Measurements from ENCODE around the gene DLG1. TPM values are rescaled to one million over a fixed set of nuclear protein-coding genes. Genes with fewer than 3 reads are reported as not detected.

Gene DLG1
- total RNA-seq, 2 donors from 2014 or later: 59.0 to 98.2 TPM

DNA sequence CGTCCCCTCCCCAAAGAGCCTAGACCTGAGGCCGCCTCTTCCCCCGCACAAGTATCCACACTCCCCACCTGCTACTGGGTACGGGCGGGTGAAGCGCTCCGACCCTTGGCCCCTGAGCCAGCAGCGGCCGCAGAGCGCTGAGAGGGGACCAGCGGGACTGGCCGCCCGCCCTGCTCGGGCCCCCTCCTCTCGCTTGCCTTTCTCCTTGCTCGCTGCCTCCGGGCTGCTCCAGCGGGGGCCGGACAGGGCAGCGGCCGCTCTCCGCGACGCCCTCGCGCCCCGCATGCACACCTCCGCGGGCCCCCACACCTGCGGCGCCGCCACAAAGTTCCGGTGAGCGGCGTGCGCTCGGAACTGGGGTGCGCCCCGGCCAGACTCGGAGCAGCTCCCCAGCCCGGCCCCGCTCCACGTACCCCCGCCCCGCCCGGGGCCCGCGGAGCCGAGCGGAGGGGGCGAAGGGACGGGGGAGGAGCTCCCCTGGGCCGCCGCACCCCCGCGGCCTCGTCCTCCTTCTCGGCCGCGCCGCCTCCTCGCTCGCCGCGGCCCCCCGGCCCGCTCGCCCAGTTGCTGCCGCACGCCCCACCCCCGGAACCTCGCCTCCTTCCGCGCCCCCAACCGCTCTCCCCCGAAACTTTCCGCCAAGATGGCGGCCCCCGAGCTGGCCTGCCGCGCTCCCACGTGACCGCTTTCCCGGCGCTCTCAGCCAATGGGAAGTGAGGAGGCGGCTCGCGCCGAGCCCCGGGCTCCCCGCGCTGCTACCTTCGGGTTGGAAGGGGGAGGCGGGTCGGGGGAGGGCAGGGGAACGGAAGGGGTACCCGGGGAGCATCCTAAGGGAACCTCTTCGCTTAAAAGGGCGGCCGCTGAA, 704 bp downstream of the DLG1 start:
- TF ChIP-seq, protein P1, sequence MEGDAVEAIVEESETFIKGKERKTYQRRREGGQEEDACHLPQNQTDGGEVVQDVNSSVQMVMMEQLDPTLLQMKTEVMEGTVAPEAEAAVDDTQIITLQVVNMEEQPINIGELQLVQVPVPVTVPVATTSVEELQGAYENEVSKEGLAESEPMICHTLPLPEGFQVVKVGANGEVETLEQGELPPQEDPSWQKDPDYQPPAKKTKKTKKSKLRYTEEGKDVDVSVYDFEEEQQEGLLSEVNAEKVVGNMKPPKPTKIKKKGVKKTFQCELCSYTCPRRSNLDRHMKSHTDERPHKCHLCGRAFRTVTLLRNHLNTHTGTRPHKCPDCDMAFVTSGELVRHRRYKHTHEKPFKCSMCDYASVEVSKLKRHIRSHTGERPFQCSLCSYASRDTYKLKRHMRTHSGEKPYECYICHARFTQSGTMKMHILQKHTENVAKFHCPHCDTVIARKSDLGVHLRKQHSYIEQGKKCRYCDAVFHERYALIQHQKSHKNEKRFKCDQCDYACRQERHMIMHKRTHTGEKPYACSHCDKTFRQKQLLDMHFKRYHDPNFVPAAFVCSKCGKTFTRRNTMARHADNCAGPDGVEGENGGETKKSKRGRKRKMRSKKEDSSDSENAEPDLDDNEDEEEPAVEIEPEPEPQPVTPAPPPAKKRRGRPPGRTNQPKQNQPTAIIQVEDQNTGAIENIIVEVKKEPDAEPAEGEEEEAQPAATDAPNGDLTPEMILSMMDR (IDR thresholded peaks at IDR 0.05): no peak
- TF ChIP-seq POLR2AphosphoS5 (IDR thresholded peaks at IDR 0.05): peak; percentile 45
- peak; percentile 28 for TF ChIP-seq POLR2A (IDR thresholded peaks at IDR 0.05)
- DNase-seq (ENCODE audit: low spot score): peak; percentile 89
- no peaks in the 10 kb centered on the region for H3K9me3 ChIP-seq
- intact Hi-C loops (cut with DNase I): loop anchor here (5.0 to 10.0 kb wide), 3 partner anchors 55 to 260 kb away; partner anchors contain the start of gene BDH1
- 1% methylated on average over 87 of the region's 100 CpGs for WGBS
- H3K27ac ChIP-seq: peak overlapping the region; percentile 91 to 92
- no peaks in the 10 kb centered on the region for H3K4me1 ChIP-seq (replicated peaks)
- H3K36me3 ChIP-seq: no peaks in the 10 kb centered on the region
- H3K4me3 ChIP-seq: peak overlapping the region; percentile 76 to 97
- H3K27me3 ChIP-seq (replicated peaks; ENCODE audit: insufficient read depth): no peaks in the 10 kb centered on the region

DNA sequence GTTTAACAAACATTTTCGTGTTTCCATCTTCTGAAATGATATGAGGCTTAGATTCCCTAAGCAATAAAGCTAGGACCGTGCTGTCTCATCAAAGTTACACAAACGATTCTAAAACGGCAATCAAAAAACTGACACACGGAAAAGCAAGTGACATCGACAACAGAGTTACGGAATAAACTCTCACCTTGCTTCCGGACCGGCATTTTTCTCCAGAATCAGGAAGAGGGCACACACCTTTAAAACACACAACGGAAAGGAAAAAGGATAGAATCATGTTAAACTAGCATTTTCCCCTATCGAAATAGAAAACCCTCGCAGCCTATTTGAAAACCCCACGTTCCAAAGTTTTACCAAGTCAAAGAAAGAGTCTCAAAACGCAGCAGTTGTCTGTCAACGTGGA, 1.4 kb downstream of the DLG1 start:
- H3K9me3 ChIP-seq: no peaks in the 10 kb centered on the region
- TF ChIP-seq, protein P1 (IDR thresholded peaks at IDR 0.05): no peak
- TF ChIP-seq POLR2AphosphoS5 (IDR thresholded peaks at IDR 0.05) (no peak), POLR2A (IDR thresholded peaks at IDR 0.05) (no peak)
- peak; percentile 7 for DNase-seq (ENCODE audit: low spot score)
- H3K4me1 ChIP-seq (replicated peaks): no peaks in the 10 kb centered on the region
- no peaks in the 10 kb centered on the region for H3K27me3 ChIP-seq (replicated peaks; ENCODE audit: insufficient read depth)
- H3K4me3 ChIP-seq: peak overlapping the region; percentile 76 to 97
- intact Hi-C loops (cut with DNase I): loop anchor here (5.0 to 10.0 kb wide), 3 partner anchors 55 to 260 kb away; partner anchors contain the start of gene BDH1
- peak overlapping the region; percentile 91 to 92 for H3K27ac ChIP-seq
- under 1% methylated on average over 15 of the region's 15 CpGs for WGBS
- no peaks in the 10 kb centered on the region for H3K36me3 ChIP-seq

DNA sequence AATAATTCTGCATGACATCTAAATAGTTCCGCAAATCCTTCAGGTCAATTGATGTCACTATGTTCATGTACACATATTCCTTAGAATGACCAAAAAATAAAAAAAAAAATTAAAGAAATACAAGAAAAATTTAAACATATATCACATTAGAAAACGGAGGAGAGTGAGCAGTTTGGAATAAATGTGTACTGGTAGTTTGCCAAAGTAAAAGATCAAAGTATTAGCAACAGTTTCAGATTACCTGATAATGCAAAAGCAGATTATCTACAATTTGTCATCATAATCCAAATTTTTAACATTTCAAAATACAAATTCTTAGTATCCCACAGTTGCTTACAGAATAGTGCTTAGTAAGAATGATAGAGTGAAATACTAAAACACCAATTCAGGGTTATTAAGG, 1.9 kb downstream of the DLG1 start:
- Histone ChIP-seq H3K9me3 (no peaks in the 10 kb centered on the region), H3K36me3 (no peaks in the 10 kb centered on the region), H3K27me3 (replicated peaks; ENCODE audit: insufficient read depth) (no peaks in the 10 kb centered on the region), H3K27ac (no peak overlapping the region), H3K4me3 (peak overlapping the region in 1 of 2 donors; percentile 76), H3K4me1 (replicated peaks) (no peaks in the 10 kb centered on the region)
- intact Hi-C loops (cut with DNase I): loop anchor here (5.0 to 10.0 kb wide), 3 partner anchors 56 to 261 kb away; partner anchors contain the start of gene BDH1
- TF ChIP-seq POLR2AphosphoS5 (IDR thresholded peaks at IDR 0.05) (no peak), POLR2A (IDR thresholded peaks at IDR 0.05) (no peak)
- TF ChIP-seq, protein P1 (IDR thresholded peaks at IDR 0.05): no peak
- WGBS: 52% methylated on average over 2 of the region's 2 CpGs
- no peak for DNase-seq (ENCODE audit: low spot score)

DNA sequence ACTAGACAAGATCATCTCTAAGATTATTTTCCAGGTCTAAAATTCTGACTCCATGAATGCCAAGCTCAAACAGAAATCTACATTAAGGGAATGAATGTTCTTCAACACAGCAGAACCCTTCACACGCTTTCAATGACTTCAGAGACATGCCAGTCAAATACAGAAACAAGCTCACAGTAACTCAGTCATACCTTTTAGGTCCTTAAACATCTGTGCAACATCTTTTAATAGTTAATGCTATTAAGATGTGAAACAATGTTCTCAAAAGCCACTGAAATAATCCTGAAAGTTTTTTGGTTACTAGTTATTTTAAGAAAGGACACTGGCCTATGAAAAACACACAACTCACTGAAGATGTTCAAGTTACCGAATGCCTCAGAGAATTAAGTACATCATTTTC, 2.5 kb downstream of the DLG1 start:
- no peaks in the 10 kb centered on the region for H3K27me3 ChIP-seq (replicated peaks; ENCODE audit: insufficient read depth)
- no peaks in the 10 kb centered on the region for H3K9me3 ChIP-seq
- H3K27ac ChIP-seq: no peak overlapping the region
- no peak for DNase-seq (ENCODE audit: low spot score)
- H3K4me3 ChIP-seq: no peak overlapping the region
- no peaks in the 10 kb centered on the region for H3K36me3 ChIP-seq
- intact Hi-C loops (cut with DNase I): loop anchor here (5.0 to 10.0 kb wide), 3 partner anchors 56 to 261 kb away; partner anchors contain the start of gene BDH1
- 68% methylated on average over 2 of the region's 2 CpGs for WGBS
- TF ChIP-seq, protein P1 (IDR thresholded peaks at IDR 0.05): no peak
- TF ChIP-seq POLR2AphosphoS5 (IDR thresholded peaks at IDR 0.05): no peak
- no peak for TF ChIP-seq POLR2A (IDR thresholded peaks at IDR 0.05)
- H3K4me1 ChIP-seq (replicated peaks): no peaks in the 10 kb centered on the region
